Right atrium auricular region (tissue), 2 donors: Measurements from ENCODE around the gene CDH9. TPM values are rescaled to one million over a fixed set of nuclear protein-coding genes. Genes with fewer than 3 reads are reported as not detected.

Experiments used
- DNase-seq: peaks from one replicate; pipeline ENCODE4 v3.0.0-alpha.2; 2019; ENCODE audit warnings: low spot score
- H3K27ac ChIP-seq, 2 donors: fragments of 200-600 bp; sonication (generic); 1 replicate in 1 of 2; 2 replicates in 1 of 2; pipeline ENCODE4 v1.5.1; 2016 to 2019
- H3K27me3 ChIP-seq, 2 donors: fragments of 200-600 bp; sonication (generic); one replicate each; pipeline versions ENCODE4 v1.5.1 to v1.6.0; 2017 to 2019
- H3K36me3 ChIP-seq: fragments of 200-600 bp; sonication (generic); one replicate; pipeline ENCODE4 v1.5.1; 2016
- H3K4me1 ChIP-seq, 2 donors: fragments of 200-600 bp; sonication (generic); one replicate each; pipeline versions ENCODE4 v1.5.1 to v1.6.0; 2017 to 2019
- H3K4me3 ChIP-seq, 2 donors: fragments of 200-600 bp; sonication (generic); 1 replicate in 1 of 2; 2 replicates in 1 of 2; pipeline ENCODE4 v1.5.1; 2017 to 2019; ENCODE audit warnings: mild to moderate bottlenecking in 1 of 2, moderate library complexity in 1 of 2
- H3K9me3 ChIP-seq, 2 donors: fragments of 200-600 bp; sonication (generic); one replicate each; pipeline ENCODE4 v1.5.1; 2019
- total RNA-seq, 2 donors: library from RNA; depleted of rRNA; stranded (reverse); fragments of >200 nt; gene quantifications; one replicate each; pipeline ENCODE4 v1.1.0, GENCODE V29; 2016
- TF ChIP-seq, protein P1 (sequence below), 2 donors: fragments of 200-600 bp; sonication (generic); IDR thresholded peaks; one replicate each; pipeline ENCODE4 v1.5.1; 2019; ENCODE audit warnings: antibody characterized with exemption in 2 of 2

The CDH9 gene
- total RNA-seq, 2 donors from 2014 or later: not detected

DNA sequence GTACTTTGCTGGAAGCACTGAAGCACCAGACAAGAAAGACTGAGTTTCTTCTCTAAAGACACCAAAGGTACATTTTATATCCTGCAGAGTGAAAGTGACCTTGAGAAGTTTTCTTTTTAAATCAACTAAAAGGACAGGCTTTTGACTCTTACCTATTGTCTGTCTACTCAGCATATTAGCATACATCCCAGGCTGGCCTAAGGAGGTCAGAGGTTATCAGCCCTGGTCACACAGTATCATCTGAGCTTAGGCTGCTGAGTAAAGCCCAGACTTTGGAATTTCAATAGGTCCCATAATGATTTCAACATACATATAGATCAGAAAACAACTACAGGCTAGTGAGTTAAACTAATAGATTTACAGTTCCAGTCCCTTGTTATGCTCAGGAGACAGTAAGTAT, 10.1 kb upstream of the CDH9 start:
- TF ChIP-seq, protein P1, sequence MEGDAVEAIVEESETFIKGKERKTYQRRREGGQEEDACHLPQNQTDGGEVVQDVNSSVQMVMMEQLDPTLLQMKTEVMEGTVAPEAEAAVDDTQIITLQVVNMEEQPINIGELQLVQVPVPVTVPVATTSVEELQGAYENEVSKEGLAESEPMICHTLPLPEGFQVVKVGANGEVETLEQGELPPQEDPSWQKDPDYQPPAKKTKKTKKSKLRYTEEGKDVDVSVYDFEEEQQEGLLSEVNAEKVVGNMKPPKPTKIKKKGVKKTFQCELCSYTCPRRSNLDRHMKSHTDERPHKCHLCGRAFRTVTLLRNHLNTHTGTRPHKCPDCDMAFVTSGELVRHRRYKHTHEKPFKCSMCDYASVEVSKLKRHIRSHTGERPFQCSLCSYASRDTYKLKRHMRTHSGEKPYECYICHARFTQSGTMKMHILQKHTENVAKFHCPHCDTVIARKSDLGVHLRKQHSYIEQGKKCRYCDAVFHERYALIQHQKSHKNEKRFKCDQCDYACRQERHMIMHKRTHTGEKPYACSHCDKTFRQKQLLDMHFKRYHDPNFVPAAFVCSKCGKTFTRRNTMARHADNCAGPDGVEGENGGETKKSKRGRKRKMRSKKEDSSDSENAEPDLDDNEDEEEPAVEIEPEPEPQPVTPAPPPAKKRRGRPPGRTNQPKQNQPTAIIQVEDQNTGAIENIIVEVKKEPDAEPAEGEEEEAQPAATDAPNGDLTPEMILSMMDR (IDR thresholded peaks at IDR 0.05): no peak
- no peaks in the 10 kb centered on the region for H3K36me3 ChIP-seq
- H3K4me3 ChIP-seq: no peak overlapping the region
- DNase-seq: no peak
- no peaks in the 10 kb centered on the region for H3K4me1 ChIP-seq
- no peaks in the 10 kb centered on the region for H3K27me3 ChIP-seq
- no peak overlapping the region for H3K27ac ChIP-seq
- no peaks in the 10 kb centered on the region for H3K9me3 ChIP-seq

DNA sequence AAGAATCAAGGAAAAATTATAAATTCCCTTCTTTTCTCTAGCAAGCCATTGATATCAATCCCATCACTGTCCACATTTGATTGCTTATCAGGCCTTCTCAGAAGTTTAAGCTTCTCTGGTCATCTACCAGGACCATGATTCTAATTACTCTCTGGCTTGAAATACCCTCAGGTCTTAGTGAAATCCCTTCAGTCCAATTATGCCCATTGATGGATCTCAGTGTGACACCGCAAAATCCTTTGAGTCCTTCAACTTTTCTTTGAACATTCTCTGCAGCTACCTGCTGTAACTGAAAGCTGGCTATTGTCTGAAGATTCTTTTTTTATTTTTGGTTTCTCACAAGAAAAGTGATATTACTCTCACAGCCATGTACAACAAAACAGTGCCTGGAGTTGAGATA, 3.0 kb upstream of the CDH9 start:
- no peaks in the 10 kb centered on the region for H3K4me1 ChIP-seq
- DNase-seq: no peak
- no peak overlapping the region for H3K27ac ChIP-seq
- no peak overlapping the region for H3K4me3 ChIP-seq
- TF ChIP-seq, protein P1 (IDR thresholded peaks at IDR 0.05): no peak
- H3K36me3 ChIP-seq: no peaks in the 10 kb centered on the region
- H3K27me3 ChIP-seq: no peaks in the 10 kb centered on the region
- H3K9me3 ChIP-seq: no peaks in the 10 kb centered on the region

DNA sequence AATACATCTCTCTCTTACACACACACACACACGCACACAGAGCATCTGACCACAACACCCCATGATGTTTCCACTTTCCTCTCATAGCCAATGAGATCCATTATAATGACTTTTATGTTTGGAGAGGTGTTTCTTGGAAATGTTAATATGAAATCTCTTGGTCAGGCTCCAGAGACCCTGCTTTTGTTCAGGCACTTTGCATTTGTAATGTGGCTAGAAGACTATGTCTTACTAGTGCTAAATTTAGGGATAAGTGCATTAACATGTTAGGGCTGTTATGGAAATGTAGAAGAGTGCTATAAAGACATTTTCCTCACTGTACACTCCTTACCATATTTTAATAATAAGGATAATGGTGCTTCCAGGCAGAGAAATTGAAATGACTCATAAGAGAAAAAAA, 3.8 kb downstream of the CDH9 start:
- Histone ChIP-seq H3K36me3 (no peaks in the 10 kb centered on the region), H3K9me3 (no peaks in the 10 kb centered on the region), H3K4me3 (no peak overlapping the region), H3K4me1 (no peaks in the 10 kb centered on the region), H3K27me3 (no peaks in the 10 kb centered on the region), H3K27ac (no peak overlapping the region)
- no peak for DNase-seq
- TF ChIP-seq, protein P1 (IDR thresholded peaks at IDR 0.05): no peak

DNA sequence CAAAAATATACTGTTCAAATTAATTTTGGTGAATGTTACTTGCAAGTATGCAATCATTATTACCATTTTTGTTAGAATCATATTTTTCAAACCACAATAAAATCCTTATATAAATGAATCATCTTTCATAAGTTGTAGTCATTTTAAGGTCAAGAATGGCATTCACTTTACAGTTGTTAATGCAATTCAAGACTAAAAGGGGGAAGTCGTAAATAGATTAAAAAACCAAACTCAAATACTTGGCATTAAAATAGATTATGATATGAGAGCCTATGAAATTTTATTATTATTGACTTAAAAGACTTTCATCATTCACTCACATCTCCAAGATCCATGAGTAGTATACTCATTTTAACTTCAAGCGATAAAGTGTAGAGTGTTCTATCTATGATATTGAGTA, 11.6 kb downstream of the CDH9 start:
- Histone ChIP-seq H3K4me1 (no peaks in the 10 kb centered on the region), H3K9me3 (no peaks in the 10 kb centered on the region), H3K4me3 (no peak overlapping the region), H3K36me3 (no peaks in the 10 kb centered on the region), H3K27me3 (no peaks in the 10 kb centered on the region), H3K27ac (no peak overlapping the region)
- no peak for DNase-seq
- TF ChIP-seq, protein P1 (IDR thresholded peaks at IDR 0.05): no peak

DNA sequence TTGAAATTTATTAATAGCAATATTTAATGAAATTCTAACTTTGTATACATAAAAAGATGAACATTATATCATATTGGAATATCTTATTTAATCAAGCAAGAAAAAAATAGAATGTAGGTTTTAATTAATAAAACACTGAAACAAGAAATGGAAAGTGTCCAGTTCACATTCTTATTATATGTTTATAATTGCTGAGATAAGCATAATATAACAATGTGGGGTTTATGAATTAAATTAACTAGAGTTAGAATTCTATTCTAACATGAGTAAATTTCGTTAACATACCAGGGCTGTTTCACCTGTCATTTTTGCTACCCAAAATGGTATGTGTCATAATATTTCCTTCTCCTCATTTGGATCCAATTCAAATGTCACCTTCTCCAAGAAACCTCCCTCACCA, 12.3 kb downstream of the CDH9 start:
- no peak for DNase-seq
- Histone ChIP-seq H3K4me3 (no peak overlapping the region), H3K9me3 (no peaks in the 10 kb centered on the region), H3K27ac (no peak overlapping the region), H3K36me3 (no peaks in the 10 kb centered on the region), H3K4me1 (no peaks in the 10 kb centered on the region), H3K27me3 (no peaks in the 10 kb centered on the region)
- TF ChIP-seq, protein P1 (IDR thresholded peaks at IDR 0.05): no peak

DNA sequence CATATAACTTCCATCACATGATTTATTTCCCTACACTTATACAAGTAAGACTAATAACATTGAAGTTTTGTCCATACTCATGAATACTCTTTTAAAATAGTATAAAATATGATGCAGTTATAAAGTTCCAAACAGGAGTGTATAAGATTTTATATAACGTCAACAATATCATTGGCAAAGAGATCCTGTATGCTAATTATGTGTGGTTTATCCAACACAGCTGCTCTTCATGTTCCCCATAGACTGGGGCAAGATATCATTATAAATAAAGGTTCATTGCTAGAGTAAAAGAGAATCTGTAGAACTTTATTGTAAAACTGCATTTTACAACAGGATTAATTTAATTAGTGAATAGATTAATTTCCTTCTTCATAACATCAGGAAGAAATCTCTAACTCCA, 16.9 kb downstream of the CDH9 start:
- H3K27me3 ChIP-seq: no peaks in the 10 kb centered on the region
- H3K27ac ChIP-seq: no peak overlapping the region
- no peak for DNase-seq
- TF ChIP-seq, protein P1 (IDR thresholded peaks at IDR 0.05): no peak
- H3K36me3 ChIP-seq: no peaks in the 10 kb centered on the region
- no peak overlapping the region for H3K4me3 ChIP-seq
- no peaks in the 10 kb centered on the region for H3K4me1 ChIP-seq
- no peaks in the 10 kb centered on the region for H3K9me3 ChIP-seq
